ENCODE measurements around the gene MTMR1.
A peak's percentile ranks its signal among the peaks of the same experiment; 100 is the strongest.

The MTMR1 gene

GRCh38 chrX:150696331-150696730, 3.1 kb downstream of the MTMR1 start:
- 0 out of 3 replicates have a peak, but pooled peaks have one; percentile 8 for ATAC-seq (ENCODE audit: insufficient read depth, low read depth)
- Histone ChIP-seq H2AFZ (ENCODE audit: low read depth, low read length) (no peak overlapping the region), H3K36me3 (ENCODE audit: insufficient read depth, low read length) (peaks cover 34% of the 10 kb centered on the region), H3K27me3 (ENCODE audit: insufficient read depth, low read length, poor library complexity) (no peaks in the 10 kb centered on the region), H4K20me1 (ENCODE audit: insufficient read depth, low read length) (peaks cover 3% of the 10 kb centered on the region; the same call in 1 of the 2 replicates), H3K4me1 (ENCODE audit: insufficient read depth, low read length) (peaks cover 62% of the 10 kb centered on the region), H3K9ac (ENCODE audit: low read depth, low read length) (peak overlapping the region; percentile 79), H3K9me3 (ENCODE audit: insufficient read depth, low read length, severe bottlenecking) (no peaks in the 10 kb centered on the region), H3K4me3 (ENCODE audit: low read depth in 1 of 2, low read length in 2 of 2) (peak overlapping the region in 1 of 2 experiments; percentile 57; a peak in 1 of 4 replicates), H3K79me2 (ENCODE audit: insufficient read depth, low read length) (peaks cover 82% of the 10 kb centered on the region), H3K27ac (ENCODE audit: low read length) (peak overlapping the region; percentile 87), H3K4me2 (ENCODE audit: insufficient read depth, low read length) (peak overlapping the region; percentile 66)
- DNase-seq, result peak; percentile 40
- no peak for TF ChIP-seq CTCF (IDR thresholded peaks at IDR 0.05; ENCODE audit: borderline replicate concordance, extremely low read depth, low read length, poor library complexity, severe bottlenecking)
- TF ChIP-seq EZH2 (IDR thresholded peaks at IDR 0.05; ENCODE audit: borderline replicate concordance, low read depth, low read length, severe bottlenecking), result no peak

GRCh38 chrX:150696866-150697265, 3.7 kb downstream of the MTMR1 start:
- H3K9ac ChIP-seq (ENCODE audit: low read depth, low read length), result peak overlapping the region; percentile 79; the same call in 1 of the 2 replicates
- H3K27ac ChIP-seq (ENCODE audit: low read length), result peak overlapping the region; percentile 87
- peak overlapping the region; percentile 66; the same call in 1 of the 2 replicates for H3K4me2 ChIP-seq (ENCODE audit: insufficient read depth, low read length)
- H3K4me3 ChIP-seq (ENCODE audit: low read depth in 1 of 2, low read length in 2 of 2), result no peak overlapping the region
- H3K4me1 ChIP-seq (ENCODE audit: insufficient read depth, low read length), result peaks cover 57% of the 10 kb centered on the region
- ATAC-seq (ENCODE audit: insufficient read depth, low read depth), result no peak
- TF ChIP-seq CTCF (IDR thresholded peaks at IDR 0.05; ENCODE audit: borderline replicate concordance, extremely low read depth, low read length, poor library complexity, severe bottlenecking) (no peak), EZH2 (IDR thresholded peaks at IDR 0.05; ENCODE audit: borderline replicate concordance, low read depth, low read length, severe bottlenecking) (no peak)
- peaks cover 82% of the 10 kb centered on the region for H3K79me2 ChIP-seq (ENCODE audit: insufficient read depth, low read length)
- H3K36me3 ChIP-seq (ENCODE audit: insufficient read depth, low read length), result peaks cover 38% of the 10 kb centered on the region
- H2AFZ ChIP-seq (ENCODE audit: low read depth, low read length), result no peak overlapping the region
- H3K27me3 ChIP-seq (ENCODE audit: insufficient read depth, low read length, poor library complexity), result no peaks in the 10 kb centered on the region
- peaks cover 3% of the 10 kb centered on the region; the same call in 1 of the 2 replicates for H4K20me1 ChIP-seq (ENCODE audit: insufficient read depth, low read length)
- no peaks in the 10 kb centered on the region for H3K9me3 ChIP-seq (ENCODE audit: insufficient read depth, low read length, severe bottlenecking)
- DNase-seq, result peak; percentile 28

GRCh38 chrX:150697641-150698040, 4.4 kb downstream of the MTMR1 start:
- Histone ChIP-seq H4K20me1 (ENCODE audit: insufficient read depth, low read length) (peaks cover 3% of the 10 kb centered on the region; the same call in 1 of the 2 replicates), H3K9me3 (ENCODE audit: insufficient read depth, low read length, severe bottlenecking) (no peaks in the 10 kb centered on the region), H3K4me1 (ENCODE audit: insufficient read depth, low read length) (peaks cover 49% of the 10 kb centered on the region), H3K27ac (ENCODE audit: low read length) (peak overlapping the region; percentile 87), H3K4me2 (ENCODE audit: insufficient read depth, low read length) (peak overlapping the region; percentile 66; the same call in 1 of the 2 replicates), H3K4me3 (ENCODE audit: low read depth in 1 of 2, low read length in 2 of 2) (no peak overlapping the region), H3K27me3 (ENCODE audit: insufficient read depth, low read length, poor library complexity) (no peaks in the 10 kb centered on the region), H2AFZ (ENCODE audit: low read depth, low read length) (no peak overlapping the region), H3K9ac (ENCODE audit: low read depth, low read length) (peak overlapping the region; percentile 79; the same call in 1 of the 2 replicates), H3K79me2 (ENCODE audit: insufficient read depth, low read length) (peaks cover 82% of the 10 kb centered on the region), H3K36me3 (ENCODE audit: insufficient read depth, low read length) (peaks cover 40% of the 10 kb centered on the region)
- ATAC-seq (ENCODE audit: insufficient read depth, low read depth) (no peak), DNase-seq (no peak)
- TF ChIP-seq CTCF (IDR thresholded peaks at IDR 0.05; ENCODE audit: borderline replicate concordance, extremely low read depth, low read length, poor library complexity, severe bottlenecking), result no peak
- TF ChIP-seq EZH2 (IDR thresholded peaks at IDR 0.05; ENCODE audit: borderline replicate concordance, low read depth, low read length, severe bottlenecking), result no peak

Data from DND-41 (cell line).